Omental fat pad (tissue), 4 donors: Measurements from ENCODE around the gene SHISA8. TPM values are rescaled to one million over a fixed set of nuclear protein-coding genes. Genes with fewer than 3 reads are reported as not detected.

ENCODE experiments used
- ATAC-seq: fragments of 150-250 bp; one replicate; pipeline ENCODE4 v1.9.1; 2016; ENCODE audit warnings: mild to moderate bottlenecking, moderate library complexity; ENCODE audit not compliant: low FRiP score
- DNase-seq: peaks from one replicate; pipeline ENCODE4 v3.0.0-alpha.2; 2019; ENCODE audit warnings: low spot score
- CTCF ChIP-seq, 3 donors: fragments of 450-650 bp; IDR thresholded peaks; one replicate each; pipeline ENCODE4 v1.5.1; 2016 to 2017; ENCODE audit warnings: antibody characterized with exemption in 3 of 3, mild to moderate bottlenecking in 3 of 3, moderate library complexity in 2 of 3
- total RNA-seq, 4 donors: library from RNA; depleted of rRNA; stranded (reverse); fragments of >200 nt; gene quantifications; one replicate each; pipeline ENCODE4 v1.1.0, GENCODE V29; 2016

The SHISA8 gene
- total RNA-seq, 4 donors from 2014 or later: not detected

- DNase-seq (no peak), ATAC-seq (no peak)
- TF ChIP-seq CTCF (IDR thresholded peaks at IDR 0.05): no peak
Measured at GRCh38 chr22:41933411-41934177, 18.7 kb upstream of the SHISA8 start.

GRCh38 chr22:41932353-41932752, 17.5 kb upstream of the SHISA8 start:
- no peak for TF ChIP-seq CTCF (IDR thresholded peaks at IDR 0.05)
- ATAC-seq (no peak), DNase-seq (no peak)

GRCh38 chr22:41931701-41932269, 16.9 kb upstream of the SHISA8 start:
- DNase-seq (no peak), ATAC-seq (no peak)
- no peak for TF ChIP-seq CTCF (IDR thresholded peaks at IDR 0.05)

GRCh38 chr22:41929418-41929810, 14.5 kb upstream of the SHISA8 start:
- no peak for DNase-seq
- TF ChIP-seq CTCF (IDR thresholded peaks at IDR 0.05): no peak
- ATAC-seq: no peak

- DNase-seq (no peak), ATAC-seq (no peak)
- TF ChIP-seq CTCF (IDR thresholded peaks at IDR 0.05): no peak
Measured at GRCh38 chr22:41928593-41929417, 13.9 kb upstream of the SHISA8 start.

GRCh38 chr22:41927813-41928212, 12.9 kb upstream of the SHISA8 start:
- no peak for TF ChIP-seq CTCF (IDR thresholded peaks at IDR 0.05)
- ATAC-seq (no peak), DNase-seq (no peak)
